Measurements from ENCODE around the gene IFITM5. TPM values are rescaled to one million over a fixed set of nuclear protein-coding genes. Genes with fewer than 3 reads are reported as not detected.

IFITM5 gene
- total RNA-seq (not detected), polyA plus RNA-seq (not detected)
- long read RNA-seq, donor 1, partial matches to known transcripts, result 341 of 353 reads
- long read RNA-seq, donor 1, other reads (novel, unspliced or antisense), result 12 of 353 reads
- long read RNA-seq, donor 2, partial matches to known transcripts, result 270 of 278 reads
- long read RNA-seq, donor 2, other reads (novel, unspliced or antisense), result 8 of 278 reads
- long read RNA-seq, donor 3, result 0 reads
- long read RNA-seq, donor 4, result 0 reads
- long read RNA-seq, donor 5, result 0 reads

DNA sequence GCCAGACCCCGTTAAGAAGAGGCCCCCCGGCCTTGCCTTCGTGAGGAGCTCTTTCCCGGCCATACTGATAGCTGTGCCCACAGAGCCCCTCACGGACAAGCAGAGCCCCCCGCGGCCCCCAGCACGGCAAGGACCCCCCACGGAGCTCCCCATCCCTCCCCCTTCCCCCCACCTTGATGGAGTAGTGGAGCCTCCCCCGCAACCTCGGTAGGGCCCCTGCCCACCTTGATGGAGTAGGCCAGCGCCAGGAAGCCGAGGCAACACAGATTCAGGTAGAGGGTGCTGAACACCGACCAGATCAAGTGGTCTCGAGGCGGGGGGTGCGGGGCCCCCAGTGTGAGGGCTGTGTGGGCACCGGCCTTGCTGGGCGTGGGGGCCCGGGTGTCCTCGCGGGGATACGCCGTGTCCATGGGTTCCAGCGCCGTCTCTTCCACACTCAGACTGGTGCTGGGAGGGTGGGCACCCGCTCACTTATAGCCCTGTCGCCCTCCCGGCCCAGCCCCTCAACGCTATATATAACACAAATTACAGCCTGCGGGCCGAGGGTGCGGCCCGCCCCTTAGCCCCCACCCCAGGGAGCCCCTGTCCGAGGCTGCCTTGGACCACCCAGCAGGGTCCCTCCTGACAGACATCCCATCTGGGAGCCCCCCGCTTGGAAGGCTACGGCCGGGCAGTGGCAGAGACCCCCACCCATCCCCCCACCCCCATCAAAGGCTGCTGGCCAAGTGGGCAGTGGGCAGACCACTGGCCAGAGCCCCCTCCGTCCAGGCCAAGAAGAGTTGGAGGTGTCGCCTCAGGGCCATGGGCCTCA is at the start of gene IFITM5:
Gene IFITM5, minus strand, starts transcription at position 446 of the 811 bp plus-strand sequence. Its CDS starts 36 bp downstream, at position 410.
- DNase-seq, result no peak
- H3K27ac ChIP-seq (ENCODE audit: low read depth in 1 of 2, low read length in 1 of 2), result no peak within 1 kb of the TSS
- H3K4me1 ChIP-seq (ENCODE audit: control insufficient read depth in 5 of 5, insufficient read depth in 5 of 5, low read length in 5 of 5), result peaks cover 0 to 4% (median 0%) of the 10 kb centered on the region in 5 donors
- no peak within 1 kb of the TSS for H3K9ac ChIP-seq (ENCODE audit: insufficient read depth in 1 of 2, low read length in 2 of 2)
- no peaks in the 10 kb centered on the region for H3K9me3 ChIP-seq (ENCODE audit: control insufficient read depth in 4 of 4, insufficient read depth in 3 of 4, low read length in 3 of 4)
- peaks cover 0 to 8% (median 6%) of the 10 kb centered on the region in 3 donors for H3K27me3 ChIP-seq (ENCODE audit: control insufficient read depth in 3 of 3, insufficient read depth in 3 of 3, low read length in 2 of 3)
- WGBS, 2 donors, result 61 to 75% methylated on average over 40 of the region's 40 CpGs
- no peak for ATAC-seq (ENCODE audit: insufficient read depth, low FRiP score)
- TF ChIP-seq, protein P1, sequence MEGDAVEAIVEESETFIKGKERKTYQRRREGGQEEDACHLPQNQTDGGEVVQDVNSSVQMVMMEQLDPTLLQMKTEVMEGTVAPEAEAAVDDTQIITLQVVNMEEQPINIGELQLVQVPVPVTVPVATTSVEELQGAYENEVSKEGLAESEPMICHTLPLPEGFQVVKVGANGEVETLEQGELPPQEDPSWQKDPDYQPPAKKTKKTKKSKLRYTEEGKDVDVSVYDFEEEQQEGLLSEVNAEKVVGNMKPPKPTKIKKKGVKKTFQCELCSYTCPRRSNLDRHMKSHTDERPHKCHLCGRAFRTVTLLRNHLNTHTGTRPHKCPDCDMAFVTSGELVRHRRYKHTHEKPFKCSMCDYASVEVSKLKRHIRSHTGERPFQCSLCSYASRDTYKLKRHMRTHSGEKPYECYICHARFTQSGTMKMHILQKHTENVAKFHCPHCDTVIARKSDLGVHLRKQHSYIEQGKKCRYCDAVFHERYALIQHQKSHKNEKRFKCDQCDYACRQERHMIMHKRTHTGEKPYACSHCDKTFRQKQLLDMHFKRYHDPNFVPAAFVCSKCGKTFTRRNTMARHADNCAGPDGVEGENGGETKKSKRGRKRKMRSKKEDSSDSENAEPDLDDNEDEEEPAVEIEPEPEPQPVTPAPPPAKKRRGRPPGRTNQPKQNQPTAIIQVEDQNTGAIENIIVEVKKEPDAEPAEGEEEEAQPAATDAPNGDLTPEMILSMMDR (IDR thresholded peaks at IDR 0.05; ENCODE audit: control extremely low read depth, extremely low read depth), result no peak
- peaks cover 0 to 5% (median 0%) of the 10 kb centered on the region in 4 donors for H3K36me3 ChIP-seq (ENCODE audit: control insufficient read depth in 4 of 4, insufficient read depth in 4 of 4, low read length in 4 of 4)
- H3K4me3 ChIP-seq, result no peak within 1 kb of the TSS

DNA sequence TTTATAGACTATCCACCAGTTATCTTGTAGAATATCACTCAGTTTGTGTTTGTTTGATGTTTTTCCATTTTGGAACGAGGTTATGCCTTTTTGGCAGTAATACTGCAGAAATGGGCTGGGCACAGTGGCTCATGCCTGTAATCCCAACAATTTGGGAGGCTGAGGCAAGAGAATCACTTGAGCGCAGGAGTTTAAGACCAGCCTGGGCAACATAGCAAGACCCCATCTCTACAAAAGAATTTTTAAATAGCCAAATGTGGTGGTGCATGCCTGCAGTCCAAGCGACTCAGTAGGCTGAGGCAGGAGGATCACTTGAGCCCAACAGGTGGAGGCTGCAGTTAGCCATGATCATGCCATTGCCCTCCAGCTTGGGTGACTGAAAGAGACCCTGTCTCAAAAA is 47.2 kb upstream of the IFITM5 start:
- Histone ChIP-seq H3K27ac (ENCODE audit: low read depth in 1 of 2, low read length in 1 of 2) (no peak overlapping the region), H3K36me3 (ENCODE audit: control insufficient read depth in 4 of 4, insufficient read depth in 4 of 4, low read length in 4 of 4) (no peaks in the 10 kb centered on the region), H3K4me1 (ENCODE audit: control insufficient read depth in 5 of 5, insufficient read depth in 5 of 5, low read length in 5 of 5) (peaks cover 0 to 1% (median 0%) of the 10 kb centered on the region in 5 donors), H3K9me3 (ENCODE audit: control insufficient read depth in 4 of 4, insufficient read depth in 3 of 4, low read length in 3 of 4) (no peaks in the 10 kb centered on the region), H3K9ac (ENCODE audit: insufficient read depth in 1 of 2, low read length in 2 of 2) (no peak overlapping the region), H3K27me3 (ENCODE audit: control insufficient read depth in 3 of 3, insufficient read depth in 3 of 3, low read length in 2 of 3) (no peaks in the 10 kb centered on the region), H3K4me3 (no peak overlapping the region)
- ATAC-seq (ENCODE audit: insufficient read depth, low FRiP score) (no peak), DNase-seq (no peak)
- TF ChIP-seq, protein P1 (IDR thresholded peaks at IDR 0.05; ENCODE audit: control extremely low read depth, extremely low read depth), result no peak
- WGBS, 2 donors, result 90 to 94% methylated on average over 3 of the region's 3 CpGs

DNA sequence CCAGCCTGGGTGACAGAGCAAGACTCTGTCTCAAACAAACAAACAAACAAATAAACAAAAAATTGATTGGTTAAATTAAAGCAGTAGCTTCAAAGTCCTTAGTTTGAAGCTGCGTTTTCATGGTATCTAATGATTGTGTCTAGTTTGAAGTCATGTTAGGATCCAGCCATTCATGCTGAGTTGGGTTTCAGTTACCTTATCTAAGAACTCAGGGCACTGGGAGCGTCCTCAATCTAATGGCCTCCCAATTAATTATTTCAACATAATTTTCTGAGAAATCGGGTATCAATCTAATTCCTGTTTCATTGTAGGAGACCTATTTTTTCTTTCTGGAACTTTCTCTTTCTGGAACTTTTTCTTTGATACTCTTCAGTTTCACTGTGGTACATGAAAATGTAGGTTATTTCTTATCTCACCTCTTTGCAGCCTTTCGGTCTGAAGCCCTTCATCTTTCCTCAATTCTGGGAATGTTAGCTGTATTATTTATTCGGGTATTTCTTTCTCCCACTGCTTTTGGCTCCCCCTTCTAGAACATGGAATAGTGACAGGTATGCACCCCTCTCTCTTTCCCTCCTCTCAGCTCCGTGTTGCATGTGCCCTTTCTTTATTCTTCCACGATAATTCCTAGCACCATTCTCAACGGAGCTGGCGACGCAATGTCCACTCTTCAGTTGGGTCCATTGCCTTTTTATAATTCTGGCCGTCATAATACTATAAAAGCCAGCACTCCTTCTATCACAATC is 45.7 kb upstream of the IFITM5 start:
- DNase-seq (no peak), ATAC-seq (ENCODE audit: insufficient read depth, low FRiP score) (no peak)
- 92% methylated on average over 11 of the region's 11 CpGs for WGBS, 2 donors
- Histone ChIP-seq H3K27me3 (ENCODE audit: control insufficient read depth in 3 of 3, insufficient read depth in 3 of 3, low read length in 2 of 3) (no peaks in the 10 kb centered on the region), H3K9ac (ENCODE audit: insufficient read depth in 1 of 2, low read length in 2 of 2) (no peak overlapping the region), H3K4me1 (ENCODE audit: control insufficient read depth in 5 of 5, insufficient read depth in 5 of 5, low read length in 5 of 5) (peaks cover 0 to 1% (median 0%) of the 10 kb centered on the region in 5 donors), H3K4me3 (no peak overlapping the region), H3K36me3 (ENCODE audit: control insufficient read depth in 4 of 4, insufficient read depth in 4 of 4, low read length in 4 of 4) (no peaks in the 10 kb centered on the region), H3K27ac (ENCODE audit: low read depth in 1 of 2, low read length in 1 of 2) (no peak overlapping the region), H3K9me3 (ENCODE audit: control insufficient read depth in 4 of 4, insufficient read depth in 3 of 4, low read length in 3 of 4) (no peaks in the 10 kb centered on the region)
- TF ChIP-seq, protein P1 (IDR thresholded peaks at IDR 0.05; ENCODE audit: control extremely low read depth, extremely low read depth), result no peak

Data from lung (tissue), 16 donors.